Thyroid gland (tissue), 4 donors: ENCODE data around the gene ARSI. TPM values are rescaled to one million over a fixed set of nuclear protein-coding genes. Genes with fewer than 3 reads are reported as not detected.

ENCODE experiments used
- DNase-seq, 2 donors: peaks; one replicate each; pipeline ENCODE4 v3.0.0-alpha.2; 2019
- H3K27ac ChIP-seq, 3 donors: fragments of 200-600 bp; sonication (generic); 1 replicate in 2 of 3; 2 replicates in 1 of 3; pipeline ENCODE4 v1.5.1; 2016 to 2019; ENCODE audit warnings: mild to moderate bottlenecking in 1 of 3, moderate library complexity in 1 of 3
- H3K27me3 ChIP-seq: fragments of 200-600 bp; sonication (generic); one replicate; pipeline ENCODE4 v1.5.1; 2019
- H3K36me3 ChIP-seq, 2 donors: fragments of 200-600 bp; sonication (generic); one replicate each; pipeline ENCODE4 v1.5.1; 2016 to 2019
- H3K4me1 ChIP-seq, 2 donors: fragments of 200-600 bp; sonication (generic); one replicate each; pipeline ENCODE4 v1.5.1; 2017 to 2019
- H3K4me3 ChIP-seq, 3 donors: fragments of 200-600 bp; sonication (generic); replicated peaks in 1 of 3; 1 replicate in 2 of 3; 2 replicates in 1 of 3; pipeline ENCODE4 v1.5.1; 2016; ENCODE audit warnings: mild to moderate bottlenecking in 1 of 3
- H3K9me3 ChIP-seq: fragments of 200-600 bp; sonication (generic); one replicate; pipeline ENCODE4 v1.5.1; 2017
- POLR2A ChIP-seq, 2 donors: fragments of 450-650 bp; IDR thresholded peaks; one replicate each; pipeline ENCODE4 v1.6.1; 2017; ENCODE audit warnings: antibody characterized with exemption in 2 of 2, mild to moderate bottlenecking in 2 of 2, moderate library complexity in 1 of 2
- WGBS, 2 donors: methylation state at CpG; one replicate each; pipeline ENCODE4 v1.1.5; 2017; 5-methylcytosine and 5-hydroxymethylcytosine counted together
- intact Hi-C: fragments of 100-400 bp; cut with DNase I; formaldehyde crosslinking; loops from one replicate; pipeline ENCODE4 v1.15.1; 2023
- total RNA-seq, 4 donors: library from RNA; depleted of rRNA; stranded (reverse); fragments of >200 nt; gene quantifications; one replicate each; pipeline ENCODE4 v1.2.3, GENCODE V29; 2016
- TF ChIP-seq, protein P1 (sequence below), 6 experiments: fragments of 200-600 bp in 3 of 6; fragments of 450-650 bp in 3 of 6; sonication (generic) in 3 of 6; IDR thresholded peaks; one replicate each; pipeline ENCODE4 v1.5.1; 2016 to 2019; ENCODE audit warnings: antibody characterized with exemption in 6 of 6, mild to moderate bottlenecking in 2 of 6, inconsistent platforms in 1 of 6, moderate library complexity in 1 of 6

The ARSI gene
- total RNA-seq, 4 donors from 2014 or later: 0.22 to 0.67 TPM; not detected in 2

GRCh38 chr5:150279330-150280020 lies 23.2 kb downstream of the ARSI start:
- 67 to 70% methylated on average over 13 of the region's 13 CpGs for WGBS, 2 donors
- no peak for DNase-seq
- TF ChIP-seq POLR2A (IDR thresholded peaks at IDR 0.05): no peak
- TF ChIP-seq, protein P1, sequence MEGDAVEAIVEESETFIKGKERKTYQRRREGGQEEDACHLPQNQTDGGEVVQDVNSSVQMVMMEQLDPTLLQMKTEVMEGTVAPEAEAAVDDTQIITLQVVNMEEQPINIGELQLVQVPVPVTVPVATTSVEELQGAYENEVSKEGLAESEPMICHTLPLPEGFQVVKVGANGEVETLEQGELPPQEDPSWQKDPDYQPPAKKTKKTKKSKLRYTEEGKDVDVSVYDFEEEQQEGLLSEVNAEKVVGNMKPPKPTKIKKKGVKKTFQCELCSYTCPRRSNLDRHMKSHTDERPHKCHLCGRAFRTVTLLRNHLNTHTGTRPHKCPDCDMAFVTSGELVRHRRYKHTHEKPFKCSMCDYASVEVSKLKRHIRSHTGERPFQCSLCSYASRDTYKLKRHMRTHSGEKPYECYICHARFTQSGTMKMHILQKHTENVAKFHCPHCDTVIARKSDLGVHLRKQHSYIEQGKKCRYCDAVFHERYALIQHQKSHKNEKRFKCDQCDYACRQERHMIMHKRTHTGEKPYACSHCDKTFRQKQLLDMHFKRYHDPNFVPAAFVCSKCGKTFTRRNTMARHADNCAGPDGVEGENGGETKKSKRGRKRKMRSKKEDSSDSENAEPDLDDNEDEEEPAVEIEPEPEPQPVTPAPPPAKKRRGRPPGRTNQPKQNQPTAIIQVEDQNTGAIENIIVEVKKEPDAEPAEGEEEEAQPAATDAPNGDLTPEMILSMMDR (IDR thresholded peaks at IDR 0.05): no peak
- H3K36me3 ChIP-seq: no peaks in the 10 kb centered on the region
- no peaks in the 10 kb centered on the region for H3K27me3 ChIP-seq
- intact Hi-C loops: no loop called here
- no peak overlapping the region for H3K4me3 ChIP-seq
- H3K4me1 ChIP-seq: no peaks in the 10 kb centered on the region
- H3K9me3 ChIP-seq: no peaks in the 10 kb centered on the region
- H3K27ac ChIP-seq: no peak overlapping the region

DNA sequence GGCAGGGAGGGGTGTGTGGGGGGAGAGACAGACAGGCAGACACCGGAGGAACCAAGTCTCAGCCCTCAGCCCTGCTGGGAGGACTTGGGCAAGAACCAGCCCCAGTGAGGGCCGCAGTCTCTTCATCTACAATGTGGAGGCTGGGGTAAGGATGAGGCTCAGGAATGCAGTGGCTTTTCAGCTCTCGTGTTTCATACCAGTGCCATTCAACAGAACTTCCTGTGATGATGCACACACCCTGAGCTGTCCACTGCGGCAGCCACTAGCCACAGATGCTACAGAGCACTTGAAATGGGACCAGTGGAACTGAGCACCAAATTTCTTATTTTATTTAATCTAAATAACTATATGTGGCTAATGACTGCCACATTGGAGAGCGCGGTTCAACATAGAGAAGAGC lies 23.8 kb downstream of the ARSI start:
- no peak for TF ChIP-seq POLR2A (IDR thresholded peaks at IDR 0.05)
- TF ChIP-seq, protein P1 (IDR thresholded peaks at IDR 0.05): no peak
- DNase-seq: no peak
- Histone ChIP-seq H3K36me3 (no peaks in the 10 kb centered on the region), H3K4me3 (no peak overlapping the region), H3K9me3 (no peaks in the 10 kb centered on the region), H3K4me1 (no peaks in the 10 kb centered on the region), H3K27ac (no peak overlapping the region), H3K27me3 (no peaks in the 10 kb centered on the region)
- intact Hi-C loops: no loop called here
- WGBS, 2 donors: 93% methylated on average over 5 to 6 of the region's 6 CpGs

GRCh38 chr5:150278046-150278730 lies 24.5 kb downstream of the ARSI start:
- Histone ChIP-seq H3K4me3 (no peak overlapping the region), H3K27ac (no peak overlapping the region), H3K36me3 (no peaks in the 10 kb centered on the region), H3K9me3 (no peaks in the 10 kb centered on the region), H3K4me1 (no peaks in the 10 kb centered on the region), H3K27me3 (no peaks in the 10 kb centered on the region)
- 53 to 67% methylated on average over 7 of the region's 7 CpGs for WGBS, 2 donors
- no peak for DNase-seq
- intact Hi-C loops: no loop called here
- TF ChIP-seq, protein P1 (IDR thresholded peaks at IDR 0.05): no peak
- no peak for TF ChIP-seq POLR2A (IDR thresholded peaks at IDR 0.05)

DNA sequence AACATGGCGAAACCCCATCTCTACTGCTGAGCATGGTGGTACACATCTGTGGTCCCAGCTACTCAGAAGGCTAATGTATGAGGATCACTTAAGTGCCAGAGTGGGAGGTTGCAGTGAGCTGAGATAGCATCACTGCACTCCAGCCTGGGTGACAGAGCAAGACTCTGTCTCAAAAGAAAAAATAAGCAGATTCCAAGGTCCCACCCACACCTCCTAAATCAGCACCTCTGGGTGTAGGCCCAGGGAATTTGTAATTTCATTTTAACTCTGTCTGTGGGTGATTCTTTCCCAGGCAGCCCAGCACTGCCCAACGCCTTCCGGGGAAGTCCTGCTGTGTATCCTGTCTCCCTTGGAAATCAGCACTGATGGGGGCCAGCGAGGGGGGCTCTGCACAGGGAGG lies 25.7 kb downstream of the ARSI start:
- H3K27ac ChIP-seq: no peak overlapping the region
- no peaks in the 10 kb centered on the region for H3K4me1 ChIP-seq
- no peaks in the 10 kb centered on the region for H3K27me3 ChIP-seq
- TF ChIP-seq, protein P1 (IDR thresholded peaks at IDR 0.05): no peak
- TF ChIP-seq POLR2A (IDR thresholded peaks at IDR 0.05): no peak
- intact Hi-C loops: no loop called here
- no peak overlapping the region for H3K4me3 ChIP-seq
- no peaks in the 10 kb centered on the region for H3K36me3 ChIP-seq
- 80 to 91% methylated on average over 3 to 4 of the region's 4 CpGs for WGBS, 2 donors
- no peaks in the 10 kb centered on the region for H3K9me3 ChIP-seq
- no peak for DNase-seq

GRCh38 chr5:150274811-150275210 lies 27.9 kb downstream of the ARSI start:
- Histone ChIP-seq H3K4me3 (no peak overlapping the region), H3K27me3 (no peaks in the 10 kb centered on the region), H3K9me3 (no peaks in the 10 kb centered on the region), H3K27ac (no peak overlapping the region), H3K4me1 (no peaks in the 10 kb centered on the region), H3K36me3 (no peaks in the 10 kb centered on the region)
- 86 to 89% methylated on average over 4 of the region's 4 CpGs for WGBS, 2 donors
- no peak for TF ChIP-seq POLR2A (IDR thresholded peaks at IDR 0.05)
- TF ChIP-seq, protein P1 (IDR thresholded peaks at IDR 0.05): no peak
- no peak for DNase-seq
- intact Hi-C loops: no loop called here
